IMR-90 (cell line): ENCODE results near the gene GSKIP. TPM values are rescaled to one million over a fixed set of nuclear protein-coding genes. Genes with fewer than 3 reads are reported as not detected.

Source experiments
- ATAC-seq: fragments of 200-7000 bp; cut with Tn5 transposase; 2 replicates; pipeline ENCODE4 v1.9.1; 2020; ENCODE audit warnings: low read depth, mild to moderate bottlenecking, moderate library complexity
- BruUV-seq: library from RNA; stranded (reverse); fragments of 400-500 nt; replicated peaks from 2 replicates; lab custom pipeline; 2021; lab: Mats Ljungman, UMichigan
- CTCF ChIA-PET: fragments of 300-600 bp; formaldehyde crosslinking; extraction: SDS; loops from one replicate; lab custom pipeline; 2021; ENCODE audit warnings: antibody characterized with exemption; lab: Yijun Ruan, JAX
- POLR2A ChIA-PET: fragments of 300-600 bp; sonication (Branson Sonifier 250); formaldehyde crosslinking; loops from one replicate; lab custom pipeline; 2022; ENCODE audit warnings: antibody characterized with exemption; ENCODE audit not compliant: unreplicated experiment; lab: Charles Lee
- DNase-seq: peaks from one replicate; pipeline ENCODE4 v3.0.0; 2013
- H2AFZ ChIP-seq: replicated peaks from 2 replicates; pipeline ENCODE3; 2013; ENCODE audit warnings: low read length, mild to moderate bottlenecking; ENCODE audit not compliant: poor library complexity
- H2AK5ac ChIP-seq: 2 replicates; pipeline ENCODE4 v1.6.1; 2013; ENCODE audit warnings: low read depth, low read length, inconsistent platforms
- H2AK9ac ChIP-seq: replicated peaks from 2 replicates; pipeline ENCODE3; 2013; ENCODE audit warnings: mild to moderate bottlenecking, low read depth, low read length, moderate library complexity; ENCODE audit not compliant: poor library complexity
- H2BK120ac ChIP-seq: 2 replicates; pipeline ENCODE4 v1.6.1; 2013; ENCODE audit warnings: low read depth, low read length, inconsistent platforms
- H2BK15ac ChIP-seq: 3 replicates; pipeline ENCODE4 v1.6.1; 2013; ENCODE audit warnings: low read depth, low read length, inconsistent platforms
- H2BK20ac ChIP-seq: 2 replicates; pipeline ENCODE4 v1.6.1; 2013; ENCODE audit warnings: low read depth, mild to moderate bottlenecking, inconsistent platforms, low read length, moderate library complexity
- H2BK5ac ChIP-seq: 2 replicates; pipeline ENCODE4 v1.6.1; 2013; ENCODE audit warnings: mild to moderate bottlenecking, low read depth, low read length, inconsistent platforms; ENCODE audit not compliant: poor library complexity, severe bottlenecking
- H3K14ac ChIP-seq: replicated peaks from 2 replicates; pipeline ENCODE4 v1.6.1; 2013; ENCODE audit warnings: low read depth, low read length, inconsistent platforms
- H3K18ac ChIP-seq: 2 replicates; pipeline ENCODE4 v1.6.1; 2013; ENCODE audit warnings: low read depth, low read length, control low read depth
- H3K23ac ChIP-seq: 2 replicates; pipeline ENCODE4 v1.6.1; 2013; ENCODE audit warnings: low read depth, low read length, inconsistent platforms
- H3K27ac ChIP-seq: 2 replicates; pipeline ENCODE4 v1.5.1; 2013; ENCODE audit warnings: mild to moderate bottlenecking, control low read depth, low read length; ENCODE audit not compliant: insufficient read depth
- H3K27me3 ChIP-seq: 2 replicates; pipeline ENCODE4 v1.6.1; 2013; ENCODE audit warnings: low read length; ENCODE audit not compliant: control insufficient read depth, insufficient read depth
- H3K36me3 ChIP-seq: 2 replicates; pipeline ENCODE4 v1.6.1; 2013; ENCODE audit warnings: low read length, mixed read lengths; ENCODE audit not compliant: control insufficient read depth, insufficient read depth
- H3K4ac ChIP-seq: 2 replicates; pipeline ENCODE4 v1.6.1; 2013; ENCODE audit warnings: low read depth, low read length, inconsistent platforms
- H3K4me1 ChIP-seq: 2 replicates; pipeline ENCODE4 v1.6.1; 2013; ENCODE audit warnings: low read length, mixed read lengths; ENCODE audit not compliant: control insufficient read depth, insufficient read depth
- H3K4me2 ChIP-seq: 2 replicates; pipeline ENCODE4 v1.6.1; 2013; ENCODE audit warnings: low read depth, mild to moderate bottlenecking, control low read depth, low read length, moderate library complexity
- H3K4me3 ChIP-seq: 2 replicates; pipeline ENCODE4 v1.5.1; 2013; ENCODE audit warnings: low read depth, mild to moderate bottlenecking, control low read depth, low read length, moderate library complexity; ENCODE audit not compliant: insufficient read depth
- H3K56ac ChIP-seq: 2 replicates; pipeline ENCODE4 v1.6.1; 2013; ENCODE audit warnings: low read length, inconsistent platforms; ENCODE audit not compliant: insufficient read depth; ENCODE audit errors: extremely low read depth
- H3K79me1 ChIP-seq, 2 experiments: 2 replicates each; pipeline ENCODE4 v1.6.1; 2013; ENCODE audit warnings: low read length in 2 of 2, inconsistent platforms in 1 of 2, low read depth in 1 of 2
- H3K9ac ChIP-seq: 2 replicates; pipeline ENCODE4 v1.6.1; 2013; ENCODE audit warnings: low read depth, low read length, control low read depth
- H3K9me1 ChIP-seq: 2 replicates; pipeline ENCODE4 v1.6.1; 2013; ENCODE audit warnings: low read length, inconsistent platforms; ENCODE audit not compliant: insufficient read depth
- H3K9me3 ChIP-seq: 2 replicates; pipeline ENCODE4 v1.6.1; 2013; ENCODE audit warnings: low read length; ENCODE audit not compliant: control insufficient read depth, insufficient read depth
- H4K20me1 ChIP-seq: 2 replicates; pipeline ENCODE4 v1.6.1; 2013; ENCODE audit warnings: low read length, inconsistent platforms; ENCODE audit not compliant: insufficient read depth
- H4K5ac ChIP-seq: 2 replicates; pipeline ENCODE4 v1.6.1; 2013; ENCODE audit warnings: mild to moderate bottlenecking, low read depth, low read length, control low read depth
- H4K8ac ChIP-seq, 2 experiments: 2 replicates each; pipeline ENCODE4 v1.6.1; 2013; ENCODE audit warnings: low read depth in 2 of 2, low read length in 2 of 2, control low read depth in 1 of 2, inconsistent platforms in 1 of 2
- H4K91ac ChIP-seq: 2 replicates; pipeline ENCODE4 v1.6.1; 2013; ENCODE audit warnings: low read depth, low read length, inconsistent platforms; ENCODE audit not compliant: insufficient read depth
- CEBPB ChIP-seq: IDR thresholded peaks from 2 replicates; pipeline ENCODE4 v1.6.1; 2012; ENCODE audit warnings: low read depth, low read length, improper control_type of control experiment
- MAFK ChIP-seq: IDR thresholded peaks from 2 replicates; pipeline ENCODE4 v1.6.1; 2012; ENCODE audit warnings: low read depth, low read length, improper control_type of control experiment
- POLR2A ChIP-seq: IDR thresholded peaks from 2 replicates; pipeline ENCODE4 v1.6.1; 2012; ENCODE audit warnings: mild to moderate bottlenecking, low read depth, low read length
- RCOR1 ChIP-seq: IDR thresholded peaks from 2 replicates; pipeline ENCODE4 v1.6.1; 2012; ENCODE audit warnings: mild to moderate bottlenecking, low read length, improper control_type of control experiment; ENCODE audit not compliant: insufficient replicate concordance
- WGBS, 2 experiments: methylation state at CpG; one replicate each; pipeline versions ENCODE4 v1.1.5 to v1.1.7; 2013; ENCODE audit warnings: missing lambda C conversion rate in 2 of 2; ENCODE audit not compliant: insufficient read length in 1 of 2; ENCODE audit errors: extremely low coverage in 2 of 2; 5-methylcytosine and 5-hydroxymethylcytosine counted together
- dilution Hi-C: fragments of 300-500 bp; cut with HindIII; formaldehyde crosslinking; loops from one replicate; pipeline ENCODE4 v1.14.3; 2018; ENCODE audit warnings: low sequenced_read_pairs; ENCODE audit not compliant: unreplicated experiment
- in situ Hi-C: fragments of 300-500 bp; cut with MboI; formaldehyde crosslinking; loops from 3 replicates; pipeline ENCODE4 v1.14.3; 2019; ENCODE audit warnings: low sequenced_read_pairs, inconsistent platforms, mixed read lengths
- intact Hi-C: fragments of 100-400 bp; cut with micrococcal nuclease; formaldehyde crosslinking; loops from 2 replicates; pipeline ENCODE4 v1.10.0; 2022
- polyA plus RNA-seq, 3 experiments: library from polyadenylated mRNA; depleted of rRNA; stranded (reverse); fragments of >200 nt; gene quantifications; 2 replicates each; pipeline ENCODE4 v1.2.3, GENCODE V29; 2012; ENCODE audit warnings: low replicate concordance in 1 of 3
- total RNA-seq: library from RNA; depleted of rRNA; stranded (reverse); fragments of >200 nt; gene quantifications from 2 replicates; pipeline ENCODE4 v1.2.3, GENCODE V29; 2012

Gene GSKIP
- total and polyA plus RNA-seq, 2 of the 4 experiments (the other 2 are of a cell fraction): 11.7 to 22.0 TPM

GRCh38 chr14:96410119-96410518 is 46.8 kb downstream of the GSKIP start:
- ATAC-seq (no peak), DNase-seq (no peak)
- H3K23ac ChIP-seq: no peak overlapping the region
- H2BK5ac ChIP-seq: no peak overlapping the region
- no peaks in the 10 kb centered on the region for H3K36me3 ChIP-seq
- no peak overlapping the region for H4K5ac ChIP-seq
- H2BK20ac ChIP-seq: no peak overlapping the region
- dilution Hi-C loops (no loop called here), in situ Hi-C loops (loop anchor here (10.0 to 25.0 kb wide), 2 partner anchors 405 to 848 kb away; no protein-coding TSS in a partner anchor), intact Hi-C loops (no loop called here)
- H2AK5ac ChIP-seq: no peak overlapping the region
- WGBS, 2 experiments: no CpG with 5 or more reads among the region's 4 CpGs
- ChIA-PET CTCF (no interaction called here), POLR2A (no interaction called here)
- H3K79me1 ChIP-seq: no peaks in the 10 kb centered on the region
- no peak overlapping the region for H4K91ac ChIP-seq
- no peak overlapping the region for H3K4ac ChIP-seq
- no peaks in the 10 kb centered on the region for H3K4me1 ChIP-seq
- H3K56ac ChIP-seq: no peak overlapping the region
- H3K14ac ChIP-seq: no peak overlapping the region
- H3K4me2 ChIP-seq: no peak overlapping the region
- no peak overlapping the region for H2BK120ac ChIP-seq
- H3K9me1 ChIP-seq: no peaks in the 10 kb centered on the region
- TF ChIP-seq CEBPB (no peak), MAFK (no peak), RCOR1 (no peak), POLR2A (no peak)
- no peak overlapping the region for H3K9ac ChIP-seq
- no peaks in the 10 kb centered on the region for H4K20me1 ChIP-seq
- no TSS peak for BruUV-seq
- H3K18ac ChIP-seq: no peak overlapping the region
- no peak overlapping the region for H3K27ac ChIP-seq
- no peak overlapping the region for H2AK9ac ChIP-seq
- no peaks in the 10 kb centered on the region for H3K9me3 ChIP-seq
- peaks cover 8% of the 10 kb centered on the region for H3K27me3 ChIP-seq
- H2BK15ac ChIP-seq: no peak overlapping the region
- H2AFZ ChIP-seq: no peak overlapping the region
- H3K4me3 ChIP-seq: no peak overlapping the region
- no peak overlapping the region for H4K8ac ChIP-seq
